ENCODE measurements around the gene SFMBT2.

SFMBT2 gene

DNA sequence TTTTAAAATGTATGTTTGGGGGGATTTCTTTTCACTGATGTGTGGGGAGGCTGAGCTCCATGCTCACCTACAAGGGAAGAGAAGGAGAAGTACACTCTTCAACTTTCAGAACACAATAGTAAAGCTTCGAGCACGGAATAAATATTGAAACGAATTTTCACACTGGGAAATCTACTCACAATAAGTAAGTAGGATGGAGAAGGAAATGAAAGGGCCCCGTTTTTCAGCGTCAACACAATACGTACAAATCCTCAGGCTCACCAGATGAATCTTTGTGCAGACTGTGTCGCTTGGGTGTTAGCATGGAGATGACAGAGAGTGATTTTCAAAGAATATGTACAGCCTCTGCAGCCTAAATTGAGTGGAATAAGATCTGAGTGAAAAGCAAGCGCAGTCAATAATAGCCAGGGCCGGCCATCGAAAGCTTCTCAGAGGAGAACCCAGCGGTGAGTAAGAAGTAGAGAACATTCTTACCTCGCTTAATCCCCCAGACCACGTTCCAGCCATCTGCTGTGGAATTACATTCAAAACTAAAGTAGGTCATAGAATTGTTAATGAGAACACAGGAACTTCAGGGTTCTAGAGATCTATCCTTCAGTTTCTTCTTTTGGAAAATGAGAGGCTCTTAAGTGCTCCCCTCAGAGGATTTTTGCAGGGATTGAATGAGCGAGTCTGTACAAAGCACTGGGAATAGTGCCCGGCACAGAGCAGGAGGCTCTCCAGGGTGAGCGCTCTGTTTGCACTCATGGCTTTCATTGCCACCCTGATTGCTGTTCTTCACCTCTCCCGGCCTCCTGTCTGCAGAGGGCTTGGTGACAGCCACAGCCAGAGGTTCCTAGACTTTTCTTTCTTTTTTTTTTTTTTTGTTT, 292.8 kb downstream of the SFMBT2 start:
- TF ChIP-seq FOXP2 (optimal IDR thresholded peaks at IDR 0.05; ENCODE audit: control extremely low read depth, extremely low read length, insufficient read depth) (no peak), POLR2AphosphoS5 (IDR thresholded peaks at IDR 0.05; ENCODE audit: borderline replicate concordance, low read depth, low read length) (no peak), EZH2 (IDR thresholded peaks at IDR 0.05) (no peak)
- Histone ChIP-seq H3K9me3 (ENCODE audit: low read depth, low read length) (no peaks in the 10 kb centered on the region), H3K4me3 (no peak overlapping the region), H3K36me3 (ENCODE audit: insufficient read depth, low read length) (no peaks in the 10 kb centered on the region), H3K9ac (ENCODE audit: insufficient read length) (no peak overlapping the region), H3K27ac (no peak overlapping the region)
- no peak for DNase-seq (ENCODE audit: low read depth, low spot score)

DNA sequence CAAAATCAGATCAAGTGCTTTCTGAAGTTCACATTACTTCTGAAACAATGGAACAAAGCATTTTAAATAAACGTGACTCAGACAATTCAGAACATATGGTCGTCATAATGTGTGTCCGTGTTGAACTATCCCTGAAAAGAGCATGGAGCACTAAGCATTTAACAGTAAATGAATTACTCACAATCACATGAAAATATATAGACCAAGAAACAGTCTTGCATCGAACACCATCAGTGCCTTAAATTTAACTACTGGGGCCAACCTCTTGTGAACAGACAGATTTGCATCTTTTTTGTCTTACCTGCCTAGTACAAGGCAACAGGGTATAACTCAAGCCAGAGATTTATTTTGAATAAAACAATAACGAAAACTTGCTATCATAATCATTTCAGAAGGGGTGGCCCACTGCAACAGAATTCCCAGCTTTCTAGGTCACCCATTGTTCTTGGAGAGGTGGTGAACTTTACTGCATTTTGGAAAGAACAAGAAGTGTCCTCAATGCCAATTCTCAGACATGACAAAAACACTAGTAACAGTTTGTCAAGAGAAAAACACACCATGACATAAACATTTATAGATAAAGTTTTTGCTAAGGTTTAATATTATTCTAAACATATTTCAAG, 293.5 kb downstream of the SFMBT2 start:
- H3K27ac ChIP-seq, result no peak overlapping the region
- no peak for DNase-seq (ENCODE audit: low read depth, low spot score)
- no peak overlapping the region for H3K9ac ChIP-seq (ENCODE audit: insufficient read length)
- no peaks in the 10 kb centered on the region for H3K9me3 ChIP-seq (ENCODE audit: low read depth, low read length)
- no peak overlapping the region for H3K4me3 ChIP-seq
- TF ChIP-seq EZH2 (IDR thresholded peaks at IDR 0.05), result no peak
- TF ChIP-seq FOXP2 (optimal IDR thresholded peaks at IDR 0.05; ENCODE audit: control extremely low read depth, extremely low read length, insufficient read depth), result no peak
- TF ChIP-seq POLR2AphosphoS5 (IDR thresholded peaks at IDR 0.05; ENCODE audit: borderline replicate concordance, low read depth, low read length), result no peak
- no peaks in the 10 kb centered on the region for H3K36me3 ChIP-seq (ENCODE audit: insufficient read depth, low read length)

GRCh38 chr10:7111561-7111960, 299.3 kb downstream of the SFMBT2 start:
- DNase-seq (ENCODE audit: low read depth, low spot score), result no peak
- no peak overlapping the region for H3K9ac ChIP-seq (ENCODE audit: insufficient read length)
- H3K36me3 ChIP-seq (ENCODE audit: insufficient read depth, low read length), result no peaks in the 10 kb centered on the region
- no peak overlapping the region for H3K4me3 ChIP-seq
- H3K27ac ChIP-seq, result no peak overlapping the region
- TF ChIP-seq POLR2AphosphoS5 (IDR thresholded peaks at IDR 0.05; ENCODE audit: borderline replicate concordance, low read depth, low read length) (no peak), FOXP2 (optimal IDR thresholded peaks at IDR 0.05; ENCODE audit: control extremely low read depth, extremely low read length, insufficient read depth) (no peak), EZH2 (IDR thresholded peaks at IDR 0.05) (no peak)
- H3K9me3 ChIP-seq (ENCODE audit: low read depth, low read length), result no peaks in the 10 kb centered on the region

- Histone ChIP-seq H3K27ac (no peak overlapping the region), H3K9me3 (ENCODE audit: low read depth, low read length) (no peaks in the 10 kb centered on the region), H3K9ac (ENCODE audit: insufficient read length) (no peak overlapping the region), H3K36me3 (ENCODE audit: insufficient read depth, low read length) (no peaks in the 10 kb centered on the region), H3K4me3 (no peak overlapping the region)
- TF ChIP-seq POLR2AphosphoS5 (IDR thresholded peaks at IDR 0.05; ENCODE audit: borderline replicate concordance, low read depth, low read length) (no peak), EZH2 (IDR thresholded peaks at IDR 0.05) (no peak), FOXP2 (optimal IDR thresholded peaks at IDR 0.05; ENCODE audit: control extremely low read depth, extremely low read length, insufficient read depth) (no peak)
- DNase-seq (ENCODE audit: low read depth, low spot score), result no peak
Measured at GRCh38 chr10:7111089-7111488, 299.7 kb downstream of the SFMBT2 start.

Measured in SK-N-MC (cell line).